ENCODE measurements around the gene CMYA5. TPM values are rescaled to one million over a fixed set of nuclear protein-coding genes. Genes with fewer than 3 reads are reported as not detected.

CMYA5 gene
- total RNA-seq, 2 experiments from 2014 or later = 0.20 to 0.29 TPM

GRCh38 chr5:79793722-79794121 lies 104.1 kb downstream of the CMYA5 start:
- DNase-seq = no peak
- Mint-ChIP-seq H3K4me3 (no peak overlapping the region), H3K27ac (no peak overlapping the region), H3K9me3 (peaks cover 4% of the 10 kb centered on the region), H3K36me3 (ENCODE audit: low read depth) (peaks cover 2% of the 10 kb centered on the region), H3K4me1 (no peaks in the 10 kb centered on the region), H3K27me3 (no peaks in the 10 kb centered on the region)
- ChIA-PET CTCF (no interaction called here), POLR2A (interaction anchor here (0.6 kb wide), 1 partner anchor 9 kb away, joined by 6 read pairs; no protein-coding TSS in a partner anchor)

DNA sequence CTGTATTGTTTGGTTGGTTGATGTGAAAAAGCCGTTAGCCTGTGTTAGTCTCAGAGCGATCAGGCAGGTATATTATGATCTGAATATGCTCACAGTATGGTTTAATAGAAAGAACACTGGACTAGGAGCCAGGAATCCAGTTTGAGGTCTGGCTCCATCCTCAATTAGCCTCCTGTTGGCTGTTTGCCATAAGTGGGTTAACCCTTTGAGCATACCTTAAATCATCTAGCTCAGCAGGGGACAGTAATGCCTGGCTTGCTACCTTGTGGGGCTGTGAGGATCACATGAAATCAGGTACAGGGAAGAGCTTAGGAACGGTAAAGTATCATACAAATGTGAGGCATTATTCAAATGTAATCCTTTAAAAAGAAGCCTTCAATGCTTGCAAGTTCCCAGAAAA lies 104.7 kb downstream of the CMYA5 start:
- no peaks in the 10 kb centered on the region for H3K4me1 Mint-ChIP-seq
- CTCF ChIA-PET = no interaction called here
- no peaks in the 10 kb centered on the region for H3K27me3 Mint-ChIP-seq
- DNase-seq = no peak
- POLR2A ChIA-PET = no interaction called here
- H3K27ac Mint-ChIP-seq = no peak overlapping the region
- no peak overlapping the region for H3K4me3 Mint-ChIP-seq
- peaks cover 4% of the 10 kb centered on the region for H3K9me3 Mint-ChIP-seq
- H3K36me3 Mint-ChIP-seq (ENCODE audit: low read depth) = peaks cover 2% of the 10 kb centered on the region

- H3K4me1 Mint-ChIP-seq = peaks cover 1% of the 10 kb centered on the region
Observed at GRCh38 chr5:79795764-79796398, 106.2 kb downstream of the CMYA5 start.

GRCh38 chr5:79798893-79799590 lies 109.4 kb downstream of the CMYA5 start:
- ChIA-PET CTCF (interaction anchor here (0.6 kb wide), 2 partner anchors 140 to 160 kb away, joined by 3 to 4 read pairs; no protein-coding TSS in a partner anchor), POLR2A (no interaction called here)
- Mint-ChIP-seq H3K27me3 (no peaks in the 10 kb centered on the region), H3K4me3 (no peak overlapping the region), H3K36me3 (ENCODE audit: low read depth) (peaks cover 5% of the 10 kb centered on the region), H3K4me1 (peaks cover 22% of the 10 kb centered on the region), H3K27ac (no peak overlapping the region), H3K9me3 (peaks cover 7% of the 10 kb centered on the region)
- no peak for DNase-seq

More at GRCh38 chr5:79795764-79796398, 106.2 kb downstream of the CMYA5 start:
- Mint-ChIP-seq H3K27ac (no peak overlapping the region), H3K9me3 (peaks cover 4% of the 10 kb centered on the region), H3K4me3 (no peak overlapping the region), H3K27me3 (no peaks in the 10 kb centered on the region), H3K36me3 (ENCODE audit: low read depth) (peaks cover 2% of the 10 kb centered on the region)
- no peak for DNase-seq
- ChIA-PET CTCF (no interaction called here), POLR2A (no interaction called here)

- no peaks in the 10 kb centered on the region for H3K27me3 Mint-ChIP-seq
- ChIA-PET POLR2A (no interaction called here), CTCF (interaction anchor here (1.2 kb wide), 1 partner anchor 282 kb away, joined by 3 read pairs; no protein-coding TSS in a partner anchor)
- peaks cover 7% of the 10 kb centered on the region for H3K9me3 Mint-ChIP-seq
- DNase-seq = peak; percentile 16
- peaks cover 22% of the 10 kb centered on the region for H3K4me1 Mint-ChIP-seq
- H3K36me3 Mint-ChIP-seq (ENCODE audit: low read depth) = peaks cover 5% of the 10 kb centered on the region
- no peak overlapping the region for H3K4me3 Mint-ChIP-seq
- peak overlapping the region; percentile 67 for H3K27ac Mint-ChIP-seq
Observed at GRCh38 chr5:79800979-79801827, 111.6 kb downstream of the CMYA5 start.

- Mint-ChIP-seq H3K27me3 (no peaks in the 10 kb centered on the region), H3K4me1 (peaks cover 22% of the 10 kb centered on the region), H3K36me3 (ENCODE audit: low read depth) (peaks cover 5% of the 10 kb centered on the region), H3K9me3 (peaks cover 7% of the 10 kb centered on the region), H3K27ac (no peak overlapping the region), H3K4me3 (no peak overlapping the region)
- DNase-seq = no peak
- ChIA-PET CTCF (no interaction called here), POLR2A (no interaction called here)
Observed at GRCh38 chr5:79802406-79802805, 112.8 kb downstream of the CMYA5 start.

DNA sequence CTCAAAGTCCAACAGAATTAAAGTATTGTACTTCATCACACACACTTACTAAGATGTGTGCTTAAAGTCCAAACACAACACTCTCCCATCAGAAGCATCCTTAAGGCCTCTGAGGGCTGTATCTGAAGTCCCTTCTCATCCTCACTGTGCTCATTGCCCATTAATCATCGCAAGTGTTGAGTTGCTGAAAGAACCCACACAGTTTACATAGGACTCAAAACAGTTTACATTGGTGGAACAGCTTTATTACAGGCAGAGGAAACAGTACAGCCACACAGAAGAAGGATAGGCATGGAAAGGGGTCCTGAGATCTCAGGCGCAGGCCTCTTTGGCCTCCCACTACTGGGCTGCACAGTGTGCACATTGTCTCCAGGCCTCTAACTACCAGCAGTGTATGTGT lies 113.4 kb downstream of the CMYA5 start:
- POLR2A ChIA-PET = no interaction called here
- peaks cover 5% of the 10 kb centered on the region for H3K36me3 Mint-ChIP-seq (ENCODE audit: low read depth)
- CTCF ChIA-PET = no interaction called here

GRCh38 chr5:79806741-79807140 lies 117.1 kb downstream of the CMYA5 start:
- no peaks in the 10 kb centered on the region for H3K9me3 Mint-ChIP-seq
- no peak overlapping the region for H3K4me3 Mint-ChIP-seq
- DNase-seq = no peak
- ChIA-PET POLR2A (no interaction called here), CTCF (no interaction called here)
- no peak overlapping the region for H3K27ac Mint-ChIP-seq
- no peaks in the 10 kb centered on the region for H3K27me3 Mint-ChIP-seq
- no peaks in the 10 kb centered on the region for H3K36me3 Mint-ChIP-seq (ENCODE audit: low read depth)
- peaks cover 14% of the 10 kb centered on the region for H3K4me1 Mint-ChIP-seq

More for the DNA sequence above, 113.4 kb downstream of the CMYA5 start:
- Mint-ChIP-seq H3K4me3 (no peak overlapping the region), H3K9me3 (peaks cover 7% of the 10 kb centered on the region), H3K27me3 (no peaks in the 10 kb centered on the region), H3K4me1 (peaks cover 22% of the 10 kb centered on the region), H3K27ac (no peak overlapping the region)
- no peak for DNase-seq

DNA sequence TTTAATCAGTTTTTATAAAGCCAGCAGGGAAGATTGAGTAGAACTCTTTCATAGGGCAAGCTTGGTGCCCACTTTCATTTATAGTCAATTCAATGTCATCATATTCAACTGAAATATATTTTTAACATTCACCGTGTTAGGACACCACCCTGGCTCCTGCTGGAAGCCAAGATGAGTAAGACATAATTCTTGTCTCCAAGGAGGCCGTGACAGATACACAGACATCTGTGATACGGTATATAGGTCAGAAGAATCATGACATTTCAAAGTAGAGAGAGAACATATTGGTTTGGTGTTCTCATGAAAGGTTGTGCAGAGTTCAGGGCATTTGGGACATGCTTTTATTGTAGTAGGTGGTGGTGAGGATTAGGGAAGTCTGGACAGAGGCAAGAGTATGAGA lies 120.1 kb downstream of the CMYA5 start:
- H3K9me3 Mint-ChIP-seq = no peaks in the 10 kb centered on the region
- DNase-seq = no peak
- H3K36me3 Mint-ChIP-seq (ENCODE audit: low read depth) = no peaks in the 10 kb centered on the region
- no peaks in the 10 kb centered on the region for H3K4me1 Mint-ChIP-seq
- H3K27me3 Mint-ChIP-seq = peaks cover 2% of the 10 kb centered on the region
- no peak overlapping the region for H3K4me3 Mint-ChIP-seq
- CTCF ChIA-PET = no interaction called here
- no peak overlapping the region for H3K27ac Mint-ChIP-seq
- POLR2A ChIA-PET = no interaction called here

- Mint-ChIP-seq H3K27ac (no peak overlapping the region), H3K4me1 (no peaks in the 10 kb centered on the region), H3K36me3 (ENCODE audit: low read depth) (no peaks in the 10 kb centered on the region), H3K4me3 (no peak overlapping the region), H3K27me3 (peaks cover 4% of the 10 kb centered on the region), H3K9me3 (no peaks in the 10 kb centered on the region)
- no peak for DNase-seq
- ChIA-PET CTCF (no interaction called here), POLR2A (no interaction called here)
Observed at GRCh38 chr5:79811081-79811480, 121.4 kb downstream of the CMYA5 start.

GRCh38 chr5:79811904-79812303 lies 122.3 kb downstream of the CMYA5 start:
- POLR2A ChIA-PET = no interaction called here
- CTCF ChIA-PET = no interaction called here
- DNase-seq = no peak
- no peak overlapping the region for H3K27ac Mint-ChIP-seq
- H3K27me3 Mint-ChIP-seq = peaks cover 4% of the 10 kb centered on the region
- H3K36me3 Mint-ChIP-seq (ENCODE audit: low read depth) = no peaks in the 10 kb centered on the region
- no peaks in the 10 kb centered on the region for H3K9me3 Mint-ChIP-seq
- no peaks in the 10 kb centered on the region for H3K4me1 Mint-ChIP-seq
- no peak overlapping the region for H3K4me3 Mint-ChIP-seq

DNA sequence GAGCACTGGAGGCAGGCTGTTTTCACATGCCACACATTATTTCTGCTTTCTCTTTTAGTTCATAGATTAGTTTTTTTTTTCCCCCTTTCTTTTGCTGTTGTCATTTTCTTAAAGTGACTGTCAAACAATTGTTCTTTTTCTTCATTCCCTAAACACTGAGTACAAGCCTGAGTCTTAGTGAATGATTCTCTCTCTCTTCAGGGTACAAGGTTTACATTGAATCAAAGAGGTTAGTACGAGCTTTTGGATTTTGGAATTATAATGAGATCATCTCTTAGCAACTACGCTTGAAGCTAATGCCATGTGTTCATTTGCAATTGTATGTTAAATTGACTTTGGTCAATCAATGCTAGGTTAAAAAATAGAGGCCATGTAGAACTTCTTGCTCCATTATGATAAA lies 125.1 kb downstream of the CMYA5 start:
- no peak overlapping the region for H3K27ac Mint-ChIP-seq
- peaks cover 4% of the 10 kb centered on the region for H3K27me3 Mint-ChIP-seq
- no peak for DNase-seq
- POLR2A ChIA-PET = no interaction called here
- H3K36me3 Mint-ChIP-seq (ENCODE audit: low read depth) = no peaks in the 10 kb centered on the region
- peaks cover 4% of the 10 kb centered on the region for H3K9me3 Mint-ChIP-seq
- CTCF ChIA-PET = no interaction called here
- no peak overlapping the region for H3K4me3 Mint-ChIP-seq
- H3K4me1 Mint-ChIP-seq = no peaks in the 10 kb centered on the region

GRCh38 chr5:79816014-79816413 lies 126.4 kb downstream of the CMYA5 start:
- Mint-ChIP-seq H3K27ac (no peak overlapping the region), H3K4me3 (no peak overlapping the region), H3K36me3 (ENCODE audit: low read depth) (no peaks in the 10 kb centered on the region), H3K27me3 (peaks cover 4% of the 10 kb centered on the region), H3K9me3 (peaks cover 4% of the 10 kb centered on the region), H3K4me1 (no peaks in the 10 kb centered on the region)
- ChIA-PET POLR2A (no interaction called here), CTCF (no interaction called here)
- DNase-seq = no peak

Data from activated CD4-positive, alpha-beta T cell treated with anti-CD3 and anti-CD28 coated beads, Interleukin-2, amount 10 ng/mL, durations not matched to agents 7 days and 5 days (primary cell).